ENCODE results near the gene NBEAL1.
A peak's percentile ranks its signal among the peaks of the same experiment; 100 is the strongest.
"Not testable (repeated sequence)": the region's sequence is repeated elsewhere in the genome, so short reads cannot be mapped to it uniquely, and the experiment has no call there.

NBEAL1 gene

GRCh38 chr2:203014456-203015199 lies at the start of gene NBEAL1:
NBEAL1 (plus strand) TSS chr2:203014875; CDS start chr2:203016385, 1,510 bp downstream.
- DNase-seq (ENCODE audit: low read depth) = peak; percentile 99
- TF ChIP-seq CTCF (conservative IDR thresholded peaks at IDR 0.05; ENCODE audit: control insufficient read depth, insufficient read depth, low read depth, low read length) = no peak
- peak within 1 kb of the TSS; percentile 96 for H3K4me3 ChIP-seq (ENCODE audit: control insufficient read depth, low read depth, low read length)

- DNase-seq (ENCODE audit: low read depth) = peak; percentile 78
- TF ChIP-seq CTCF (conservative IDR thresholded peaks at IDR 0.05; ENCODE audit: control insufficient read depth, insufficient read depth, low read depth, low read length) = no peak
- H3K4me3 ChIP-seq (ENCODE audit: control insufficient read depth, low read depth, low read length) = no peak overlapping the region
Observed at GRCh38 chr2:202965810-202966460, 48.7 kb upstream of the NBEAL1 start.

- H3K4me3 ChIP-seq (ENCODE audit: control insufficient read depth, low read depth, low read length); DNase-seq (ENCODE audit: low read depth): not testable (repeated sequence)
Observed at GRCh38 chr2:202969404-202969803, 45.3 kb upstream of the NBEAL1 start.

- DNase-seq (ENCODE audit: low read depth) = no peak
- H3K4me3 ChIP-seq (ENCODE audit: control insufficient read depth, low read depth, low read length) = no peak overlapping the region
- TF ChIP-seq CTCF (conservative IDR thresholded peaks at IDR 0.05; ENCODE audit: control insufficient read depth, insufficient read depth, low read depth, low read length) = no peak
Observed at GRCh38 chr2:202976809-202977208, 37.9 kb upstream of the NBEAL1 start.

- no peak for DNase-seq (ENCODE audit: low read depth)
- no peak overlapping the region for H3K4me3 ChIP-seq (ENCODE audit: control insufficient read depth, low read depth, low read length)
- no peak for TF ChIP-seq CTCF (conservative IDR thresholded peaks at IDR 0.05; ENCODE audit: control insufficient read depth, insufficient read depth, low read depth, low read length)
Observed at GRCh38 chr2:202982779-202983491, 31.7 kb upstream of the NBEAL1 start.

GRCh38 chr2:202989749-202990148 lies 24.9 kb upstream of the NBEAL1 start:
- no peak for DNase-seq (ENCODE audit: low read depth)
- H3K4me3 ChIP-seq (ENCODE audit: control insufficient read depth, low read depth, low read length) = no peak overlapping the region

More at GRCh38 chr2:202989749-202990148, 24.9 kb upstream of the NBEAL1 start:
- no peak for TF ChIP-seq CTCF (conservative IDR thresholded peaks at IDR 0.05; ENCODE audit: control insufficient read depth, insufficient read depth, low read depth, low read length)
